ENCODE data around the gene PTGFRN. TPM values are rescaled to one million over a fixed set of nuclear protein-coding genes. Genes with fewer than 3 reads are reported as not detected.

The PTGFRN gene
- total and polyA plus RNA-seq, 2 experiments from 2014 or later, result 17.4 to 32.7 TPM

DNA sequence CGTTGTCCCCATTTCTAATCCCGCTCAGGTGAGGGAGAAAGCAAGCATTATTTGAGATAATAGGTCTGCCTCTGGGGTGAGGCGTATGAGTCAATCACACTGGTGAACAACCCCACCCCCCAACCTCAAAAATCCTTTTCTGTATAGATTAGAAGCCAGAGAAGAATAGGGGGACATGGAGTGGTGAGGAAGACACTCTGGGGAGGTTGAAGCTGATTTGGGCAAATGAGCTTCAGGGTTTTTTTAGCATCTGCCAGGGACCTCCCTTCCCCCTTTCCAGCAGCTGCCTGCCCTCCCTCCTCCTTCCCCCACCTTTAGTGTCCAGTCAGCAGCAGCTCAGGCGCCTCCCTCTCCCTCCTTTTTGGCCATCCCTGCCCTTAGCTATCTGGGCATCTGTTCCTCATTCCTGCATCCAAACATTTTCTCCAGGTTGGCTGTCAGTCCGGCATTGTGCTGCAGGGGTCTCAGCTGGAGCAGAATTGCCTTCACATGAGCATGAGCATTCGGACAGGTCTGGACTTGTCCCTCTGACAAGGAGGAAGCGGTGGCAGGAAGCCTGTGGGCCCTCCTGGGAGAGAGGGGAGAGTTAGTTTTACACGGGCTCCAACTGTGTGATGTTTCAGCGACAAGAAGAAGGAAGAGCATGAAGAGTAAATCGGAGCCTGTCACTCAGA is 30.8 kb upstream of the PTGFRN start:
- Histone ChIP-seq H3K4me3 (peak overlapping the region; percentile 47), H3K27ac (ENCODE audit: low read depth) (peak overlapping the region; percentile 56; the same call in 1 of the 2 replicates), H4K20me1 (replicated peaks; ENCODE audit: insufficient read depth) (no peaks in the 10 kb centered on the region), H3K36me3 (ENCODE audit: insufficient read depth) (no peaks in the 10 kb centered on the region; the same call in 1 of the 2 replicates), H3K4me2 (peak overlapping the region; percentile 75), H2AFZ (peak overlapping the region; percentile 85), H3K9me2 (ENCODE audit: insufficient read depth) (no peaks in the 10 kb centered on the region), H3K27me3 (ENCODE audit: insufficient read depth) (no peaks in the 10 kb centered on the region), H3F3A (replicated peaks; ENCODE audit: low read depth) (no peaks in the 10 kb centered on the region), H3K79me2 (replicated peaks; ENCODE audit: insufficient read depth) (no peaks in the 10 kb centered on the region), H3K4me1 (ENCODE audit: insufficient read depth) (peaks cover 39% of the 10 kb centered on the region)
- no peak overlapping the region for H3K27ac Mint-ChIP-seq
- TF ChIP-seq EZH2phosphoT487 (IDR thresholded peaks at IDR 0.05; ENCODE audit: unreplicated experiment) (no peak), JUNB (IDR thresholded peaks at IDR 0.05; ENCODE audit: unreplicated experiment) (no peak), EZH2 (IDR thresholded peaks at IDR 0.05; ENCODE audit: low read depth, unreplicated experiment) (no peak)
- TF ChIP-seq, protein P1, sequence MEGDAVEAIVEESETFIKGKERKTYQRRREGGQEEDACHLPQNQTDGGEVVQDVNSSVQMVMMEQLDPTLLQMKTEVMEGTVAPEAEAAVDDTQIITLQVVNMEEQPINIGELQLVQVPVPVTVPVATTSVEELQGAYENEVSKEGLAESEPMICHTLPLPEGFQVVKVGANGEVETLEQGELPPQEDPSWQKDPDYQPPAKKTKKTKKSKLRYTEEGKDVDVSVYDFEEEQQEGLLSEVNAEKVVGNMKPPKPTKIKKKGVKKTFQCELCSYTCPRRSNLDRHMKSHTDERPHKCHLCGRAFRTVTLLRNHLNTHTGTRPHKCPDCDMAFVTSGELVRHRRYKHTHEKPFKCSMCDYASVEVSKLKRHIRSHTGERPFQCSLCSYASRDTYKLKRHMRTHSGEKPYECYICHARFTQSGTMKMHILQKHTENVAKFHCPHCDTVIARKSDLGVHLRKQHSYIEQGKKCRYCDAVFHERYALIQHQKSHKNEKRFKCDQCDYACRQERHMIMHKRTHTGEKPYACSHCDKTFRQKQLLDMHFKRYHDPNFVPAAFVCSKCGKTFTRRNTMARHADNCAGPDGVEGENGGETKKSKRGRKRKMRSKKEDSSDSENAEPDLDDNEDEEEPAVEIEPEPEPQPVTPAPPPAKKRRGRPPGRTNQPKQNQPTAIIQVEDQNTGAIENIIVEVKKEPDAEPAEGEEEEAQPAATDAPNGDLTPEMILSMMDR (conservative IDR thresholded peaks at IDR 0.05; ENCODE audit: low read depth in 2 of 2), result no peak
- TF ChIP-seq, protein P2, sequence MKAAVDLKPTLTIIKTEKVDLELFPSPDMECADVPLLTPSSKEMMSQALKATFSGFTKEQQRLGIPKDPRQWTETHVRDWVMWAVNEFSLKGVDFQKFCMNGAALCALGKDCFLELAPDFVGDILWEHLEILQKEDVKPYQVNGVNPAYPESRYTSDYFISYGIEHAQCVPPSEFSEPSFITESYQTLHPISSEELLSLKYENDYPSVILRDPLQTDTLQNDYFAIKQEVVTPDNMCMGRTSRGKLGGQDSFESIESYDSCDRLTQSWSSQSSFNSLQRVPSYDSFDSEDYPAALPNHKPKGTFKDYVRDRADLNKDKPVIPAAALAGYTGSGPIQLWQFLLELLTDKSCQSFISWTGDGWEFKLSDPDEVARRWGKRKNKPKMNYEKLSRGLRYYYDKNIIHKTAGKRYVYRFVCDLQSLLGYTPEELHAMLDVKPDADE (IDR thresholded peaks at IDR 0.05), result no peak
- peak; percentile 60 for ATAC-seq
- H3K9me3 Mint-ChIP-seq, result no peaks in the 10 kb centered on the region
- H3K27me3 Mint-ChIP-seq (ENCODE audit: insufficient read depth, low read depth, poor library complexity), result peaks cover 4% of the 10 kb centered on the region
- peaks cover 9% of the 10 kb centered on the region for H3K4me1 Mint-ChIP-seq
- H3K4me3 Mint-ChIP-seq, result no peak overlapping the region
- H3K36me3 Mint-ChIP-seq (ENCODE audit: low read depth), result no peaks in the 10 kb centered on the region
- peak; percentile 50 for DNase-seq (ENCODE audit: low spot score)

DNA sequence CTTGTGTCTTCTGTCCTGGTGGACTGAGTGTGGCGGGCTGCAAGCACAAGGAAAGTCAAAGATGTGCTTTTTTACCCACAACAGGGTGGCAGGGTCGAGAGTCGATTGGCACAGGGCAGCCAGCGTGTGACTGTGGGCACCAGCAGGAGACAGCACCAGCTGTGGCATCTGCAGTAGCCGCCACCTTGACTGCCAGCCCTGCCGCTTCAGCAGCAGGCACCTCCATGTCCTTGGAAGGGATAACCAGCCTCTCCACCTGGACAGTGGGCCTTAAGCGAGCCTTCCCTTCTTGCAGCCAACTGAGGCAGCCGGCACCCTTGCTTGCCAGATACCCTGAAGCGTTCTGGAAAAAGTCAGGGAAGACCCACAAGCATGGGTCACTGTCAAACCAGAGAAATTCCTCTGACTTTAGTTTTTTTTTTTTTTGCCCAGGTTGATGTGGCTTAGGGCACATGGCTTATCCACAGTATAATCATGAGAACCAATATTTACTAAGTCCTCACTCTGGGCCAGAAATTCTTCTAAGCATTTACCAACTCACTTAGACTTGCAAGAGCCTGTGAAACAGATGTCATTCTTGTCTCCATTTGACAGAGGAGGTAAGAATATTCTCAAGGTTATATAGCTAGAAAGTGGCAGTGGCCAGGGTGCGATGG is 30.1 kb upstream of the PTGFRN start:
- peak overlapping the region; percentile 85 for H2AFZ ChIP-seq
- no peak overlapping the region for H3K27ac ChIP-seq (ENCODE audit: low read depth)
- H3K4me2 ChIP-seq, result peak overlapping the region; percentile 75
- no peaks in the 10 kb centered on the region; the same call in 1 of the 2 replicates for H3K36me3 ChIP-seq (ENCODE audit: insufficient read depth)
- no peaks in the 10 kb centered on the region for H4K20me1 ChIP-seq (replicated peaks; ENCODE audit: insufficient read depth)
- Mint-ChIP-seq H3K27ac (no peak overlapping the region), H3K9me3 (no peaks in the 10 kb centered on the region), H3K4me1 (peaks cover 9% of the 10 kb centered on the region), H3K27me3 (ENCODE audit: insufficient read depth, low read depth, poor library complexity) (peaks cover 4% of the 10 kb centered on the region), H3K36me3 (ENCODE audit: low read depth) (no peaks in the 10 kb centered on the region), H3K4me3 (no peak overlapping the region)
- peaks cover 39% of the 10 kb centered on the region for H3K4me1 ChIP-seq (ENCODE audit: insufficient read depth)
- H3K4me3 ChIP-seq, result no peak overlapping the region
- no peaks in the 10 kb centered on the region for H3F3A ChIP-seq (replicated peaks; ENCODE audit: low read depth)
- H3K79me2 ChIP-seq (replicated peaks; ENCODE audit: insufficient read depth), result no peaks in the 10 kb centered on the region
- no peak for ATAC-seq
- 0 out of 2 replicates have a peak, but pooled peaks cover 2% of the 10 kb centered on the region for H3K9me2 ChIP-seq (ENCODE audit: insufficient read depth)
- DNase-seq (ENCODE audit: low spot score), result no peak
- H3K27me3 ChIP-seq (ENCODE audit: insufficient read depth), result no peaks in the 10 kb centered on the region
- TF ChIP-seq, protein P3, sequence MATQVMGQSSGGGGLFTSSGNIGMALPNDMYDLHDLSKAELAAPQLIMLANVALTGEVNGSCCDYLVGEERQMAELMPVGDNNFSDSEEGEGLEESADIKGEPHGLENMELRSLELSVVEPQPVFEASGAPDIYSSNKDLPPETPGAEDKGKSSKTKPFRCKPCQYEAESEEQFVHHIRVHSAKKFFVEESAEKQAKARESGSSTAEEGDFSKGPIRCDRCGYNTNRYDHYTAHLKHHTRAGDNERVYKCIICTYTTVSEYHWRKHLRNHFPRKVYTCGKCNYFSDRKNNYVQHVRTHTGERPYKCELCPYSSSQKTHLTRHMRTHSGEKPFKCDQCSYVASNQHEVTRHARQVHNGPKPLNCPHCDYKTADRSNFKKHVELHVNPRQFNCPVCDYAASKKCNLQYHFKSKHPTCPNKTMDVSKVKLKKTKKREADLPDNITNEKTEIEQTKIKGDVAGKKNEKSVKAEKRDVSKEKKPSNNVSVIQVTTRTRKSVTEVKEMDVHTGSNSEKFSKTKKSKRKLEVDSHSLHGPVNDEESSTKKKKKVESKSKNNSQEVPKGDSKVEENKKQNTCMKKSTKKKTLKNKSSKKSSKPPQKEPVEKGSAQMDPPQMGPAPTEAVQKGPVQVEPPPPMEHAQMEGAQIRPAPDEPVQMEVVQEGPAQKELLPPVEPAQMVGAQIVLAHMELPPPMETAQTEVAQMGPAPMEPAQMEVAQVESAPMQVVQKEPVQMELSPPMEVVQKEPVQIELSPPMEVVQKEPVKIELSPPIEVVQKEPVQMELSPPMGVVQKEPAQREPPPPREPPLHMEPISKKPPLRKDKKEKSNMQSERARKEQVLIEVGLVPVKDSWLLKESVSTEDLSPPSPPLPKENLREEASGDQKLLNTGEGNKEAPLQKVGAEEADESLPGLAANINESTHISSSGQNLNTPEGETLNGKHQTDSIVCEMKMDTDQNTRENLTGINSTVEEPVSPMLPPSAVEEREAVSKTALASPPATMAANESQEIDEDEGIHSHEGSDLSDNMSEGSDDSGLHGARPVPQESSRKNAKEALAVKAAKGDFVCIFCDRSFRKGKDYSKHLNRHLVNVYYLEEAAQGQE (IDR thresholded peaks at IDR 0.05; ENCODE audit: unreplicated experiment), result no peak
- no peak for TF ChIP-seq CREB1 (CRISPR knock-in tag; IDR thresholded peaks at IDR 0.05; ENCODE audit: low read depth)
- TF ChIP-seq EZH2 (IDR thresholded peaks at IDR 0.05; ENCODE audit: low read depth, unreplicated experiment), result no peak
- TF ChIP-seq STAT1 (IDR thresholded peaks at IDR 0.05; ENCODE audit: unreplicated experiment), result no peak
- no peak for TF ChIP-seq JUNB (IDR thresholded peaks at IDR 0.05; ENCODE audit: unreplicated experiment)
- TF ChIP-seq ZNF331 (CRISPR knock-in tag; IDR thresholded peaks at IDR 0.05; ENCODE audit: low read depth), result no peak
- no peak for TF ChIP-seq POLR2AphosphoS5 (IDR thresholded peaks at IDR 0.05; ENCODE audit: low read depth)
- TF ChIP-seq, protein P1 (conservative IDR thresholded peaks at IDR 0.05; ENCODE audit: low read depth in 2 of 2), result no peak
- no peak for TF ChIP-seq EZH2phosphoT487 (IDR thresholded peaks at IDR 0.05; ENCODE audit: unreplicated experiment)
- TF ChIP-seq ZNF114 (CRISPR knock-in tag; IDR thresholded peaks at IDR 0.05), result no peak
